ENCODE measurements around the gene CD2BP2.

CD2BP2 gene

GRCh38 chr16:30354423-30355143, 525 bp downstream of the CD2BP2 start:
- peak overlapping the region; percentile 96 for H3K4me3 ChIP-seq (ENCODE audit: low read depth, low read length)
- TF ChIP-seq, protein P1, sequence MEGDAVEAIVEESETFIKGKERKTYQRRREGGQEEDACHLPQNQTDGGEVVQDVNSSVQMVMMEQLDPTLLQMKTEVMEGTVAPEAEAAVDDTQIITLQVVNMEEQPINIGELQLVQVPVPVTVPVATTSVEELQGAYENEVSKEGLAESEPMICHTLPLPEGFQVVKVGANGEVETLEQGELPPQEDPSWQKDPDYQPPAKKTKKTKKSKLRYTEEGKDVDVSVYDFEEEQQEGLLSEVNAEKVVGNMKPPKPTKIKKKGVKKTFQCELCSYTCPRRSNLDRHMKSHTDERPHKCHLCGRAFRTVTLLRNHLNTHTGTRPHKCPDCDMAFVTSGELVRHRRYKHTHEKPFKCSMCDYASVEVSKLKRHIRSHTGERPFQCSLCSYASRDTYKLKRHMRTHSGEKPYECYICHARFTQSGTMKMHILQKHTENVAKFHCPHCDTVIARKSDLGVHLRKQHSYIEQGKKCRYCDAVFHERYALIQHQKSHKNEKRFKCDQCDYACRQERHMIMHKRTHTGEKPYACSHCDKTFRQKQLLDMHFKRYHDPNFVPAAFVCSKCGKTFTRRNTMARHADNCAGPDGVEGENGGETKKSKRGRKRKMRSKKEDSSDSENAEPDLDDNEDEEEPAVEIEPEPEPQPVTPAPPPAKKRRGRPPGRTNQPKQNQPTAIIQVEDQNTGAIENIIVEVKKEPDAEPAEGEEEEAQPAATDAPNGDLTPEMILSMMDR (IDR thresholded peaks at IDR 0.05; ENCODE audit: insufficient read depth, low read depth, low read length, missing control alignments) = no peak
- no peak for DNase-seq (ENCODE audit: low read depth)

GRCh38 chr16:30353438-30354129, 1.5 kb downstream of the CD2BP2 start:
- TF ChIP-seq, protein P1 (IDR thresholded peaks at IDR 0.05; ENCODE audit: insufficient read depth, low read depth, low read length, missing control alignments) = no peak

DNA sequence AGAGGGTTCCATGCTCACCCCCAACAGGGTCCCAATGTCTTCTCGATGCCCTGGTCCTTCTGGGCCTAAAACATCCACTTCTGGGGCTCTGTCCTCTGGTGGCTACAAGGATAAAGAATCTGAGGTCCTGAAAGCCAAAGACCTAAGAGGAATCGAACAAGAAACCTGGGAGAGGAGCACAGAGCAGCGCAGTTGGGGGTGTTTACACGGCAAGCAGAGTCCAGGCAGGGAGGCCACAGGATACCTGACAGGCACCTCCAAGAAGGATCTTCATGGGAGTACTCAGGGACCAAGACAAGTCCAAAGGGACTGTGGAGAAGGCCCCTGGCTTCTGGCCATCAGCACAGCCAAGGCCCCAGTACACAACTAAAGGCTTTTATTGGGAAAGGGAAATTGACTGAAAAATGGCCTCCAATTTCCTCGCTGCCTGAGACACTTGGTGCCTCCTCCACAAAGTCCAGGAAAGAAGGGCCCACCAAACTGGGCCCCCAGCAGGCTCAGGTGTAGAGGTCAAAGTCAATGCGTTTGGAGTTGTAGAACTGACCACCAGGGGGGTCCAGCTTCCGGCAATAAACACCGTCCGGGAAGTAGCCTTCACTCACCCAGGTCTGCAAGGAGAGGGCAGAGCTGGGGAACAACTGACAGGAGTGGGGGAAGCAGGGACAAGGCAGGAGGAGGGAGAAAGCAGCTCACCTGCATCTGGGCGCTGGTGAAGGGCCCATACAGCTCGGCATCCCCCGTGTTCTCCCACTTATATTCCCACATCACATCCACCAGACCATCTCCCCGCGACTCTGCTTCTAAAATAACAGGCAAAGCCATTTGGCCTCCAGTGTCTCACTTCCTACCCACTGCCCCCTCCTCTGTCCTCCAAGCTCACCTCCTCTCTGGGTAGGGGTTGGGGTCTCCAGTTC, 2.4 kb downstream of the CD2BP2 start:
- TF ChIP-seq, protein P1 (IDR thresholded peaks at IDR 0.05; ENCODE audit: insufficient read depth, low read depth, low read length, missing control alignments) = no peak
- DNase-seq (ENCODE audit: low read depth) = no peak
- no peak overlapping the region for H3K4me3 ChIP-seq (ENCODE audit: low read depth, low read length)

More at GRCh38 chr16:30353438-30354129, 1.5 kb downstream of the CD2BP2 start:
- no peak for DNase-seq (ENCODE audit: low read depth)
- no peak overlapping the region for H3K4me3 ChIP-seq (ENCODE audit: low read depth, low read length)

- no peak for DNase-seq (ENCODE audit: low read depth)
- no peak overlapping the region for H3K4me3 ChIP-seq (ENCODE audit: low read depth, low read length)
- TF ChIP-seq, protein P1 (IDR thresholded peaks at IDR 0.05; ENCODE audit: insufficient read depth, low read depth, low read length, missing control alignments) = no peak
Measured at GRCh38 chr16:30351586-30352419, 3.3 kb downstream of the CD2BP2 start.

DNA sequence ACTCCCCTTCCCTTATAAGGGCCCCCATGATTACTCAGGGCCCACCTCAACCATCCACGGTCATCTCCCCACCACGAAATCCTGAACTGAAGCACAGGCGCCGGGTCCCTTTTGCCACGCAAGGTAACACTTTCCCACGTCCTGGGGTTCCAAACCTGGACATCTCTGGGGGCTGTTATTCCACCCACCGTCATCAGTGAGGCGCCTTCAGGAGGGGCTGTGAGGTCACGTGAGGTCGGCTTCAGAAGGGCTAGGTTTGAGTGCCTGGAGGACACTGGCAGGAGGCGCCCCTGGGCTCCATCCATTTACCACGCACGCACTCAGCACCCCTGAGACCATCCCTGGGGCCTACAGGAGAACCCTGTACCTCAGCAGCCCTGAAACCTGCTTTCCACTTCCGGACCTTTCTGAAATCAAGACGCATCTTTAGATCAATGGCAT, 4.1 kb downstream of the CD2BP2 start:
- DNase-seq (ENCODE audit: low read depth) = no peak
- TF ChIP-seq, protein P1 (IDR thresholded peaks at IDR 0.05; ENCODE audit: insufficient read depth, low read depth, low read length, missing control alignments) = no peak
- H3K4me3 ChIP-seq (ENCODE audit: low read depth, low read length) = no peak overlapping the region

Data from GM12865 (cell line).